IPS DF 6.9 (cell line): Measurements from ENCODE around the gene ITGAX.

Source experiments
- DNase-seq: peaks from one replicate; pipeline ENCODE4 v3.0.0-alpha.2; 2013; ENCODE audit warnings: low read depth, low spot score
- H3K27ac ChIP-seq: one replicate; pipeline ENCODE4 v1.5.1; 2013; ENCODE audit warnings: low read length, control low read depth
- H3K27me3 ChIP-seq: 2 replicates; pipeline ENCODE4 v1.6.1; 2013; ENCODE audit warnings: mild to moderate bottlenecking, low read length; ENCODE audit not compliant: control insufficient read depth, insufficient read depth
- H3K36me3 ChIP-seq: 2 replicates; pipeline ENCODE4 v1.6.1; 2013; ENCODE audit warnings: low read length; ENCODE audit not compliant: control insufficient read depth, insufficient read depth
- H3K4me1 ChIP-seq: 2 replicates; pipeline ENCODE4 v1.6.1; 2013; ENCODE audit warnings: low read length; ENCODE audit not compliant: control insufficient read depth, insufficient read depth
- H3K4me3 ChIP-seq: 2 replicates; pipeline ENCODE4 v1.5.1; 2013; ENCODE audit warnings: mild to moderate bottlenecking, low read length
- H3K9me3 ChIP-seq: 2 replicates; pipeline ENCODE4 v1.6.1; 2013; ENCODE audit warnings: low read length, inconsistent platforms; ENCODE audit not compliant: control insufficient read depth, insufficient read depth
- WGBS: extraction: QIAGEN DNeasy Blood & Tissue Kit; methylation state at CpG from one replicate; pipeline ENCODE4 v1.1.7; 2013; ENCODE audit warnings: mixed read lengths, missing lambda C conversion rate; ENCODE audit not compliant: insufficient read length, insufficient coverage; 5-methylcytosine and 5-hydroxymethylcytosine counted together

The ITGAX gene

DNA sequence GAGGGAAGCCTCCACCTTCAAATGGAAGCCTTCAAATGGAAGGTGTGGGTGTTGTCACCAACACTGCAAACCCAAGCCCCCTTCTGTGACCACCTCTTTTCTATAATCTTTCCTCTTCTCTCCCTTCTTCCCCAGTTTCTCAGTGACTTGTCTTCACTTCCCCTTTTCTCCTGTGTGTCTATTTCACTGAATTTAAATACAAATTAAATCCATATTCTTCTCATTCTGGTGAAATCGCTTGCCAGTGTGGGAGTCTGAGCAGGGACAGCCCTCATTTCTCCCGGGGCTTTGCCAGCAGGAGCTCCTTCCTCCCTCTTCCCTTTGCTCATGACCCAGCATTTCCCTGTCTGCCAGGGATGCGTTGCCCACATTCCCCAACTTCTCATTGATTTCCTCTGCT, 6.4 kb upstream of the ITGAX start:
- DNase-seq, result no peak
- H3K27ac ChIP-seq, result no peak overlapping the region
- no peaks in the 10 kb centered on the region for H3K9me3 ChIP-seq
- no peaks in the 10 kb centered on the region for H3K4me1 ChIP-seq
- H3K4me3 ChIP-seq, result no peak overlapping the region
- no peaks in the 10 kb centered on the region for H3K27me3 ChIP-seq
- WGBS, result no CpG with 5 or more reads among the region's 3 CpGs
- H3K36me3 ChIP-seq, result no peaks in the 10 kb centered on the region

DNA sequence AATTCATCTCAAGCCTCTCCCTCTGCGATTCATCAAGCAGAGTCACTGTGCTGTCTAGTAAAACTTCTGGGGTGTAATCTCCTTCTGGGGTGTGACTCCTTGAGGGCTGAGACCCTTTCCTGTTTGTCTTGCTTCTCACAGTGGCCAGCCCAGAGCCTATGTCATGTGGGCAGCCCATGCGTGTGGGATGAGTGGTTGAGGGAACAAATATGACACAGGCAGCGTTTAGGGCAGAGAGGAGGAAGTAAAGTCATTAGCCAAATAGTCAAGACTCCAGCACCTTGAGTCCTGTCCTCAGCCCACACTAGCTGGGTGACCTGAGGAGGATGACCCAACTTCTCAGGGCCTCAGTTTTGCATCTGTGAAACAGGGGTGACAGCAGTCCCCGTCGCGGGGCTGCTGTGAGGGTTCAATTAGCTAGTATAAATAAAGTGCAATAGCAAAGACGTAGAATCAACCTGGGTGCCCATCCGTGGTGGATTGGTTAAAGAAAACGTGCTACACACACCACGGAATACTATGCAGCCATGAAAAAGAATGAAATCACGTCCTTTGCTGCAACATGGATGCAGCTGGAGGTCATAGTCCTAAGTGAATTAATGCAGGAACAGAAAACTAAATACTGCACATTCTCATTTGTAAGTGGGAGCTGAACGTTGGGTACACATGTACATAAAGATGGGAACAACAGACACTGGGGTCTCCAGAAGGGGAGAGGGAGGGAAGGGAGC, 4.5 kb upstream of the ITGAX start:
- H3K4me1 ChIP-seq, result no peaks in the 10 kb centered on the region
- DNase-seq, result no peak
- H3K4me3 ChIP-seq, result no peak overlapping the region
- no peaks in the 10 kb centered on the region for H3K27me3 ChIP-seq
- no peaks in the 10 kb centered on the region for H3K36me3 ChIP-seq
- no CpG with 5 or more reads among the region's 12 CpGs for WGBS
- no peak overlapping the region for H3K27ac ChIP-seq
- no peaks in the 10 kb centered on the region for H3K9me3 ChIP-seq

GRCh38 chr16:31351246-31351941, 3.6 kb upstream of the ITGAX start:
- Histone ChIP-seq H3K4me1 (no peaks in the 10 kb centered on the region), H3K4me3 (no peak overlapping the region), H3K27ac (no peak overlapping the region), H3K9me3 (no peaks in the 10 kb centered on the region), H3K27me3 (no peaks in the 10 kb centered on the region), H3K36me3 (no peaks in the 10 kb centered on the region)
- DNase-seq, result no peak
- WGBS, result no CpG with 5 or more reads among the region's 19 CpGs

GRCh38 chr16:31351942-31352325, 3.0 kb upstream of the ITGAX start:
- H3K9me3 ChIP-seq, result no peaks in the 10 kb centered on the region
- no peaks in the 10 kb centered on the region for H3K36me3 ChIP-seq
- WGBS, result no CpG with 5 or more reads among the region's 6 CpGs
- DNase-seq, result no peak
- no peak overlapping the region for H3K27ac ChIP-seq
- no peak overlapping the region for H3K4me3 ChIP-seq
- H3K27me3 ChIP-seq, result no peaks in the 10 kb centered on the region
- no peaks in the 10 kb centered on the region for H3K4me1 ChIP-seq

GRCh38 chr16:31352376-31353115, 2.4 kb upstream of the ITGAX start:
- no peaks in the 10 kb centered on the region for H3K9me3 ChIP-seq
- no peaks in the 10 kb centered on the region for H3K27me3 ChIP-seq
- DNase-seq, result no peak
- no peaks in the 10 kb centered on the region for H3K36me3 ChIP-seq
- WGBS, result no CpG with 5 or more reads among the region's 22 CpGs
- H3K27ac ChIP-seq, result no peak overlapping the region
- H3K4me1 ChIP-seq, result no peaks in the 10 kb centered on the region
- H3K4me3 ChIP-seq, result no peak overlapping the region

DNA sequence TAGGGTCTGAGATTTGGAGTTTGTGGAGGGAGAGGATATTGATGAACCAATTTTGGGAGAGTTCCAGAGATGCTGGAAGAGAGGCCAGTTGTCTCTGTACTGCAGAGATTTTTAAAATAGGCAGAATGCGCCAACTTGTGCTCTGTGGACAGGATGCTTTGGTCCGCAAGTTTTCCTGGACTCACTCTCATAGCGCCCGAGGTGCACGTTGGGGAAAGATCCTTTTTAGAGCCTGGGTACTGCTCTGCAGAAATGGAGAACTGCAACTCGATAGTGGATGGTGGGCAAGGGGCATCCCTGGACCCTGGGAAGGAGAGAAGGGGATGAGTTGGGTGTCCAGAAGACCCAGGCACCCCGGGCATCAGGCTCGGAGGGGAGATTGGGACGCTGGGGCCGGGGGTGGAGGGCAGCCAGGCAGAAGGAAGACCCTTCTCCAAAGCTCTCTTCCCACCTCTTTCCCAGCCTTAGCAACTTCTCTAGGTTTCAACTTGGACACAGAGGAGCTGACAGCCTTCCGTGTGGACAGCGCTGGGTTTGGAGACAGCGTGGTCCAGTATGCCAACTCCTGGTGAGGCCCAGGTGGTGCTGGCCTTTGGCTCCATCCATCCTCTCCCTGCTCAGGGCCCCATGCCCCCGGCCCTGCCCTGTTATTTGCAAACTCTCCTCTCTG, 590 bp downstream of the ITGAX start:
- H3K4me3 ChIP-seq, result no peak overlapping the region
- no CpG with 5 or more reads among the region's 14 CpGs for WGBS
- no peaks in the 10 kb centered on the region for H3K4me1 ChIP-seq
- H3K9me3 ChIP-seq, result no peaks in the 10 kb centered on the region
- H3K27ac ChIP-seq, result no peak overlapping the region
- DNase-seq, result no peak
- no peaks in the 10 kb centered on the region for H3K36me3 ChIP-seq
- H3K27me3 ChIP-seq, result no peaks in the 10 kb centered on the region

DNA sequence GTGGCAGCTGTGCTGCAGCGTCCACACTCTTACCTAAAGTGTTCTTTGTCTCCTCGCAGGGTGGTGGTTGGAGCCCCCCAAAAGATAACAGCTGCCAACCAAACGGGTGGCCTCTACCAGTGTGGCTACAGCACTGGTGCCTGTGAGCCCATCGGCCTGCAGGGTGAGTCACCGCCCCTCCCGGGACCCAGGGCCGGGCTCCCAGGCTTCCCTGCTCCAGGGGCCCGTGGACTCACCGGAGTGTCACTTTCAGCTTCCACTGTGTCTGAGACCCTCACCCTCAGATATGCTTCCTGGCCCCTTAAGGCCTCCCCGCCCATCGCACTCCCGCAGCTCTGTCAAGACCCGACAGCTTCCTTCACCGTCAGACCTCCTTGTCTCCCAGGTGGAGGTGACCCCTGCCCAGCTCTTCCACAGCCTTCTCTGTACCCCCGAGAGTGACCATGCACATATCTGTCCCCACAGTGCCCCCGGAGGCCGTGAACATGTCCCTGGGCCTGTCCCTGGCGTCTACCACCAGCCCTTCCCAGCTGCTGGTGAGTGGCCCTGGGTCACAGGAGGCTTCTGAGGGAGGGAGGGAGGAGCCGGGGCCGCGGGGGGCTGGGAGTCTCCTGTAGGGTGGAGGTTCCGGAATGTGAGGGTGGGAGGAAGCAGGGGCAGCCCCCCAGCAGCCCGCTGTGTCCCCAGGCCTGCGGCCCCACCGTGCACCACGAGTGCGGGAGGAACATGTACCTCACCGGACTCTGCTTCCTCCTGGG, 1.8 kb downstream of the ITGAX start:
- Histone ChIP-seq H3K9me3 (no peaks in the 10 kb centered on the region), H3K27ac (no peak overlapping the region), H3K36me3 (no peaks in the 10 kb centered on the region), H3K4me3 (no peak overlapping the region), H3K27me3 (no peaks in the 10 kb centered on the region), H3K4me1 (no peaks in the 10 kb centered on the region)
- DNase-seq, result peak; percentile 4
- WGBS, result no CpG with 5 or more reads among the region's 28 CpGs

DNA sequence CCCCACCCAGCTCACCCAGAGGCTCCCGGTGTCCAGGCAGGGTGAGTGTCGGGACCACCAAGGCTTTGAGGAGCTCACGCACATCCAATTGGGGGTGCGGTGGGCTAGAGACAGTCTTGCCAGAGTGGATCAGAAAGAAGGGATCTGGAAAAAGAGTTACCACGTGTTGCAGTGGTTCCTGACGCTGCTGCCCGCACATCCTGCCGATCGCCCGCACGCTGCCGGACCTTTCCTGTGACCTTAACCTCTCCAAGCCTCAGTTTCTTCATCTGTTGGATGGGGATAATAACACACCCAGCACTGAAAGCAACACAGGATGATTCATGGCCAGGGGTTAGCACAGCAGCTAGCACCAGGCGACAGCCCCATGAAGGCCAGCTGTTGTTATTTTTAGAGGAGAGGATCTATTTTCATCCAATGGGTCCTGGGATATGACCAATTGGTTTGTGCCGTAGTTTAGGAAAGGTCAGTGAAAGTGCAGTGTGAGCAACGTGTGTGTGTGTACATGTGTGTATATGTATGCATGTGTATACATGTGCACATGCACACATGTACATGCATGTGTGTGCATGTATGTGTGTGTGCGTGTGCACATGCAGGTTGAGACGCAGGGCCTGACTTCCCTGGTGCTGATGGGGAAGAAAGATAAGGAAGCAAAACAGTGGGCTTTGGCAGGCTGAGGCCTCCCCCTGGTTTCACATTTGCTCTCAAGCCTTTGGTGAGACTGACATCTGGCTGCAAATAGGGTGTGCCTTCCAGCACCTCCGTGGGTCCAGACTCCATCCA, 2.5 kb downstream of the ITGAX start:
- no peak overlapping the region for H3K27ac ChIP-seq

GRCh38 chr16:31360251-31360650, 5.3 kb downstream of the ITGAX start:
- H3K27ac ChIP-seq, result no peak overlapping the region

More for the DNA sequence above, 2.5 kb downstream of the ITGAX start:
- H3K27me3 ChIP-seq, result no peaks in the 10 kb centered on the region
- WGBS, result no CpG with 5 or more reads among the region's 18 CpGs
- no peaks in the 10 kb centered on the region for H3K36me3 ChIP-seq
- H3K4me3 ChIP-seq, result no peak overlapping the region
- no peaks in the 10 kb centered on the region for H3K9me3 ChIP-seq
- DNase-seq, result no peak
- no peaks in the 10 kb centered on the region for H3K4me1 ChIP-seq

More at GRCh38 chr16:31360251-31360650, 5.3 kb downstream of the ITGAX start:
- Histone ChIP-seq H3K27me3 (no peaks in the 10 kb centered on the region), H3K4me1 (no peaks in the 10 kb centered on the region), H3K4me3 (no peak overlapping the region), H3K36me3 (no peaks in the 10 kb centered on the region), H3K9me3 (no peaks in the 10 kb centered on the region)
- no peak for DNase-seq
- WGBS, result no CpG with 5 or more reads among the region's 7 CpGs
